Dermis microvascular lymphatic vessel endothelial cell (primary cell): ENCODE measurements around the gene FAAH. TPM values are rescaled to one million over a fixed set of nuclear protein-coding genes. Genes with fewer than 3 reads are reported as not detected.
"Not testable (repeated sequence)": the region's sequence is repeated elsewhere in the genome, so short reads cannot be mapped to it uniquely, and the experiment has no call there.

Source experiments
- DNase-seq, 2 donors: peaks; one replicate each; pipeline versions ENCODE4 v3.0.0 to v3.0.0-alpha.2; 2010; ENCODE audit warnings: low read depth in 2 of 2
- total RNA-seq: library from RNA; depleted of rRNA; stranded (reverse); fragments of >200 nt; gene quantifications from 2 replicates; pipeline ENCODE4 v1.2.1, GENCODE V29; 2014

The FAAH gene
- 0.64 and 1.1 TPM in 2 replicates for total RNA-seq

DNA sequence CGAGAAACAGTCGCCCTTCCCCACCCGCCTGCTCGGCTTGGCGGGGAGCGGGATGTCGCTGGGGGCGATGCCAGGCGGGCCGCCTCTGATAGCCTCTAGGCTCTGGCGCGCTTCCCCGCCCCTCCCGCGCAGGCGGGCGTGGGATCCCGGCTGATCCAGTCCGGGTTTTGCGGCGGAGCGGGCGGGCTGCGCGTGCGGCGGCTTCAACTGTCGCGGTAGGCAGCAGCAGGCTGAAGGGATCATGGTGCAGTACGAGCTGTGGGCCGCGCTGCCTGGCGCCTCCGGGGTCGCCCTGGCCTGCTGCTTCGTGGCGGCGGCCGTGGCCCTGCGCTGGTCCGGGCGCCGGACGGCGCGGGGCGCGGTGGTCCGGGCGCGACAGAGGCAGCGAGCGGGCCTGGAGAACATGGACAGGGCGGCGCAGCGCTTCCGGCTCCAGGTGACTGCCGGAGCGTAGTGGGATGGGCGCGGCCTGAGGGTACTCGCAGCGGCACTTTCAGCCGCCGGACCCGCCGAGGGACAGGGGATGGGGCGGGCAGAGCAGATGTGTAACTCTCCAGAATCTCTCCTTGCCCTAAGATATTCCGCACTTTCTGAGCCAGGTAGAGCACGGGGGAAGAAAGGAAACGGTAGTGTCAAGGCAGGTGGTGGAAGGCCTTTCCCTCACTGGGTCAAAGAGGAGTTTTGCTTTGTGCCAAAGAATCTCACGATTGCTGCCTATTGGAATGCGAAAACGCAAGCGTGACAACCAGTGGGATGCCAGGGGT, at the start of gene FAAH:
Gene FAAH, plus strand, starts transcription at position 210 of the 764 bp plus-strand sequence. Its CDS starts 32 bp downstream, at position 242.
- peak; percentile 12 to 21 for DNase-seq

GRCh38 chr1:46344481-46344880, 49.6 kb upstream of the FAAH start:
- no peak for DNase-seq

- no peak for DNase-seq
Observed at GRCh38 chr1:46345281-46345680, 48.8 kb upstream of the FAAH start.

- no peak for DNase-seq
Observed at GRCh38 chr1:46352363-46352762, 41.8 kb upstream of the FAAH start.

DNA sequence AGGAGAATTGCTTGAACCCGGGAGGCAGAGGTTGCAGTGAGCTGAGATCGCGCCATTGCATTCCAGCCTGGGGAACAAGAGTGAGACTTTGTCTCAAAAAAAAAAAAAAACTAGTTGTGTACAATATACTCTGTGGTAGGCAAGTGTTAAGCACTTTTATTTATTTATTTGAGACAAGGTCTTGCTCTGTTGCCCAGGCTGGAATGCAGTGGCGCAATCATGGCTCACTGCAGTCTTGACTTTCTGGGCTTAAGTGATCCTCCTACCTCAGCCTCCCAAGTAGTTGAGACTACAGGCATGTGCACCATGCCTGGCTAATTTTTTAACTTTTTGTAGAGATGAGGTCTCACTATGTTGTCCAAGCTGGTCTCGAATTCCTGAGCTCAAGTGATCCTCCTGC, 38.2 kb upstream of the FAAH start:
- not testable (repeated sequence) for DNase-seq

DNA sequence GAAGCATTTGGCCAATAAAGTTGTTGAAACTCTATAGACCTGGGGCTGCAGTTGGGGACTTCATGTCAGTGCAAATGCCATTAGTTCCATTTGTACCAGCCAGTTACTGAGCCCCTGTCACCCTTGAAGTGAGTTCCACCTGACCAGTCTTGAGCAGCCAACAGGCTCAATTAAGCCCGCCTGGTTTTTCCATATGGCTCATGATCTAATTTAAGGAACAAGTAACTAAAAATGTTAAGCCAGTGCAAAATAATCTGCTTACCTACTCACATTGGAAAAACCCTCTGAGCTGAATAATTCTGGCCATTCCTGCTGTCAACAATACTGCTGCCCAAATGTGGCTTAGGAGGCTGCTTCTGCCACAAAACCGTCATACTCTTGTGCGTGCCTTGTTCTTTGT, 32.0 kb upstream of the FAAH start:
- DNase-seq, result no peak

GRCh38 chr1:46363121-46363520, 31.0 kb upstream of the FAAH start:
- DNase-seq, result no peak

GRCh38 chr1:46364612-46365011, 29.5 kb upstream of the FAAH start:
- DNase-seq, result no peak

- not testable (repeated sequence) for DNase-seq
Observed at GRCh38 chr1:46365796-46366195, 28.3 kb upstream of the FAAH start.

GRCh38 chr1:46367072-46367471, 27.0 kb upstream of the FAAH start:
- DNase-seq, result no peak

GRCh38 chr1:46367701-46368100, 26.4 kb upstream of the FAAH start:
- not testable (repeated sequence) for DNase-seq

DNA sequence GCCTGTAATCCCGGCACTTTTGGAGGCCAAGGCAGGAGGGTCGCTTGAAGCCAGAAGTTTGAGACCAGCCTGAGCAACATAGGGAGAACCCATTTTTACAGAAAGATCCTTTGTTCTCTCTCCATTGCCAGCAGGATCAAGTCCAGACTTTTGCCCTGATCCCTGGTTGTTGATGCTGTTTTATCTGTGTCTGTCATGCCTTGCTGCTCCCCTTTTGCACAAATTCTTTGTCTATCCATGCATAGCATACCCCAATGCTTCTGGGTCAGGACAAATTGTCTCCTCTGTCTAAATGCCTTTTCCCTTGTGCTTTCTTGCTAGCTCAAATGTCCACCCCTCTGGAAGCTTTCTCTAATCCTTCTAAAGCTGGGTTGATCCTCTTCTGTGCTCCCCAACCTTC, 25.3 kb upstream of the FAAH start:
- DNase-seq, result no peak

DNA sequence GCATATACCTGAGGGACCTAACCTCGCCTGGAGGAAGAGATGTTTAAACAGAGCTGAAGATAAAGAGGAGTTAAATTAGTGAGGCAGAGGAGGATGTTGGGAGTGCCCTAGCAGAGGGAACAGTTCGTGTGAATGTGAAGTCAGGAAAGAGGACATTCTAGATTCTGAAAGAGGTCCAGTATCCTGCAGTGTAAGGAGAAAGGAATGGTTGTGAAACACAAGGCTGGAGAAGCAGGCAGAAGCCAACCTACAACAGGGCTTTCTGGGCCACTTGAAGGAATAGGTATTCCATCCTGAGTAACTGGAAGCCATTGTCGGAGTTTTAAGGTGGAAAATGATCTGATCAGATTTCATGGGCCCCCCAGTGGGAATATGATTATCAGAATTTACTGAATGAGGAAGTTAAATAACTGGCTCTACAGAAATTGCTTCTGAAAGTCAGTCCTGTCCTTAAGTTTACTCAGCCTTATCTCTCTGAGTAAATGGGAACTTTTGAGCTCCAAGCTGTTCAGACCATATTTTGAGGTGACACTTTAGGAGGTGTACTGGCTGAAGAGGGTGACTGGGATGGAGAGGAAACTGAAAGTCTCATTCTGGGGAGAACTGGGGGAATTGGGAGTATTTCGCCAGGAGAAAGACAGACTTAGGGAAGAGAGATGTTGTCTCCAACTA, 24.4 kb upstream of the FAAH start:
- no peak for DNase-seq

DNA sequence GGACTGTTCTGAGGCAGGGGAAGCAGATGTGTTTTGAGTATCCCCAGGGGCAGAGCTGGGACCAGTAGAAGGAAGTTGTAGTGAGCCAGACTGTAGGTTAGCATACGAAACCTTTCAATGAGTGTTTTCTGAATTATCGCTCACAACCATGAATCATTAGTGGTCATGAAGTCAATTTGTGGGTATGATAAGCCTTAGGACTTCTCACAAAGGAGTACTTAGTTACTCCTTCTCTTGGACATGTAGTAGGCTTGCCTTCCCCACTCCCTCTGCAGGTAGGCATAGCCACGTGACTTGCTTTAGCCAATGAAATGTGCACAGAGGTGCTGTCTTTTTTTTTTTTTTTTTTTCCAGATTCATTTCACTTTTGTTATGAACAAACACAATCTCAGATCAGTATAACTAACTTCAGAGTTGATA, 23.9 kb upstream of the FAAH start:
- no peak for DNase-seq

DNA sequence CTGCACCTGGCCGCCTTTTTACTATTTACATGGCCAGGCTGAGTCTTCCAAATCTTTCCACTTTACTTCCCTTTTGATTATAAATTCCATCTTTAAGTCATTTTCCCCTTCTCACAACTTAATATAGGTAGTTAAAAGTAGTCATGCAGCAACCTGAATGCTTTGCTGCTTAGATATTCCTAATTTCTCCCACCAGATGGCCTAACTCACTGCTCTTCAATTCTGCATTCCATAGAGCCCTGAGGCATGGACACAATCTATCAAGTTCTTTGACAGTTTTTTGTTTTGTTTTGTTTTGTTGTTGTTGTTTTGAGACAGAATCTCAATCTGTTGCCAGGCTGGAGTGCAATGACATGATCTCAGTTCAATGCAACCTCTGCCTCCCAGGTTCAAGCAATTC, 21.7 kb upstream of the FAAH start:
- DNase-seq, result no peak

DNA sequence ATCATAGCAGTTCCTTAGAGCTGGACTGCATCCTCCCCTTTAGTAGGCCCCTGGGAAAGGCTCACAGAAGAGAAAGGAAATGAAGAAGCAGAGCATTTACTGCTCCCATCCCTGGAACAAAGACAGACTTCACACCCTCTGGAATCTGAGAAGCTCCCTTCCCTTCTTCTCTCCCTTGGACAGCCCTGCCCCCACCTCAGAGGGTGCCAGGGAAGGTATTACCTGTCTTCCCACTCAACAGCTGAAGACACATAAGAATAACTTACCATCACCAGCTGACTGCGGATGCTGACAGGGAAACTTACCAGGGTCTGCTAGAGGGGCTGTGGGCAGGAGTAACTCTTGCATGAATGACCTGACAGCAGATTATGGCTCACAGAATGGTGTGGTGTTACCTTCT, 14.1 kb upstream of the FAAH start:
- DNase-seq, result no peak

DNA sequence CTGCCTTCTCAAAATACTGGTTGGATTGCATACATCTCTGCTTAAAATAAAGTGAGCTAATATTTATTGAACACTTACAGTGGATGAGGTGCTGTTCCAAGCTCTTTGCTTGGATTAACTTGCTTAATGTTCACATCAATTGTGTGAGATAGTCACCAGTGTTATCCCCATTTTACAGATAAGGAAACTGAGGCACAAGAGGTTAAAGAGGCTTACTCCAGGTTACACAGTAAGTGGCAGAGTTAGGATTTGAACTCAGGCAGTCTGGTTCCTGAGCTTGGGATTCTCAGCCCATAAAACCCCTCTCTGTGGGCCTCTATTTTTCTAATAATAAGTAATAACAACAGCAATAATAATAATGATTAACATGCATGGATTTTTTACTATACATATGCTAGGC, 13.6 kb upstream of the FAAH start:
- no peak for DNase-seq

- DNase-seq, result no peak
Observed at GRCh38 chr1:46393510-46393909, 607 bp upstream of the FAAH start.

- DNase-seq, result no peak
Observed at GRCh38 chr1:46394872-46395465, 852 bp downstream of the FAAH start.

GRCh38 chr1:46396441-46397398, 2.6 kb downstream of the FAAH start:
- DNase-seq, result no peak

GRCh38 chr1:46399307-46399706, 5.2 kb downstream of the FAAH start:
- no peak for DNase-seq

- no peak for DNase-seq
Observed at GRCh38 chr1:46400421-46400820, 6.3 kb downstream of the FAAH start.
